ENCODE measurements around the gene GYS1. TPM values are rescaled to one million over a fixed set of nuclear protein-coding genes. Genes with fewer than 3 reads are reported as not detected.

The GYS1 gene
- total RNA-seq, 1 experiment from 2014 or later, result 20.2 TPM

DNA sequence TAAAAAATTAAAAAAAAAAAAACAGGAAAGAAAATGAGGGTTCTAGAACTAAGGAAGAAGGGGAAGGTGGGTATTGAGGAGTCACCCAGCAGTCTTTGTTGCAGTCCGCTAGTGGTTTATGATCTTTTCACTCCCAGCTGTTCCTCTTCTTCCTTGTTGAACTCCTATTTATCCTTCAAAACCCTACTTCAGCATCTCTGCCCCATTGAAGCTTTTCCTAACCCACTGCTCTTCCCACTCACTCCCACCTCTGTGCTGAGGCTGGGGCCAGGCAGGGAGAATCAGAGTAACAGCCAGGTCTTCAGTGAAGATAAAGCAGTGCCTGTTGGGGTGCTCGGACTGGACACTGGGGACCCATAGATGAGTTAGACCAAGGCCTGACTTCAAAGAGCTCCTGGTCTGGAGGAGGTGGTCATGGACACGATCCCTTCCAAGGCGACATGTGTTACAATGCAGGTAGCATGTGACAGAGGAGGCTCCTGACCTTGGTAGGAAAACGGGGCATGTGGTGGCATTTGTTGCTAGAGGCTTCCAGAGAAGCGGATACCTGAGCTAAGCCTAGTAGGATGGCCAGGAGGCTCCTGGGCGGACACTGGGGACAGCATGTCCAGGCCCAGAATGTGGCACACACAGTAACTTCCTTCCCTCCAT, 12.0 kb upstream of the GYS1 start:
- no peak for ATAC-seq
- no peak for DNase-seq (ENCODE audit: low read depth, low spot score)
- Histone ChIP-seq H3K27ac (ENCODE audit: low read length) (no peak overlapping the region), H3K4me3 (ENCODE audit: low read depth in 2 of 2, low read length in 2 of 2) (no peak overlapping the region), H3K9me3 (ENCODE audit: control insufficient read depth, insufficient read depth, low read depth, low read length) (no peaks in the 10 kb centered on the region), H3K27me3 (ENCODE audit: control insufficient read depth, insufficient read depth, low read length) (no peaks in the 10 kb centered on the region), H3K36me3 (ENCODE audit: control insufficient read depth, insufficient read depth, low read length) (peaks cover 4% of the 10 kb centered on the region), H3K4me1 (ENCODE audit: control insufficient read depth, insufficient read depth, low read length) (no peaks in the 10 kb centered on the region)
- ChIA-PET CTCF (interaction anchor here (0.5 to 0.7 kb wide), 2 partner anchors 16 to 267 kb away, joined by 3 read pairs; no protein-coding TSS in a partner anchor), POLR2A (no interaction called here)
- TF ChIP-seq, protein P1, sequence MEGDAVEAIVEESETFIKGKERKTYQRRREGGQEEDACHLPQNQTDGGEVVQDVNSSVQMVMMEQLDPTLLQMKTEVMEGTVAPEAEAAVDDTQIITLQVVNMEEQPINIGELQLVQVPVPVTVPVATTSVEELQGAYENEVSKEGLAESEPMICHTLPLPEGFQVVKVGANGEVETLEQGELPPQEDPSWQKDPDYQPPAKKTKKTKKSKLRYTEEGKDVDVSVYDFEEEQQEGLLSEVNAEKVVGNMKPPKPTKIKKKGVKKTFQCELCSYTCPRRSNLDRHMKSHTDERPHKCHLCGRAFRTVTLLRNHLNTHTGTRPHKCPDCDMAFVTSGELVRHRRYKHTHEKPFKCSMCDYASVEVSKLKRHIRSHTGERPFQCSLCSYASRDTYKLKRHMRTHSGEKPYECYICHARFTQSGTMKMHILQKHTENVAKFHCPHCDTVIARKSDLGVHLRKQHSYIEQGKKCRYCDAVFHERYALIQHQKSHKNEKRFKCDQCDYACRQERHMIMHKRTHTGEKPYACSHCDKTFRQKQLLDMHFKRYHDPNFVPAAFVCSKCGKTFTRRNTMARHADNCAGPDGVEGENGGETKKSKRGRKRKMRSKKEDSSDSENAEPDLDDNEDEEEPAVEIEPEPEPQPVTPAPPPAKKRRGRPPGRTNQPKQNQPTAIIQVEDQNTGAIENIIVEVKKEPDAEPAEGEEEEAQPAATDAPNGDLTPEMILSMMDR (IDR thresholded peaks at IDR 0.05), result no peak
- no peak for TF ChIP-seq TCF7L2 (IDR thresholded peaks at IDR 0.05; ENCODE audit: low read depth, low read length)
- no peak for TF ChIP-seq SIN3A (IDR thresholded peaks at IDR 0.05; ENCODE audit: borderline replicate concordance, insufficient read depth, low read depth, low read length)
- TF ChIP-seq POLR2AphosphoS5 (IDR thresholded peaks at IDR 0.05; ENCODE audit: low read depth, low read length), result no peak
- intact Hi-C loops (cut with micrococcal nuclease; ENCODE audit: unreplicated experiment), result no loop called here
- in situ Hi-C loops (cut with HindIII; ENCODE audit: low pct_unique_long_range_greater_than_20kb, low sequenced_read_pairs), result no loop called here
- TSS peak; percentile 70 for BruUV-seq (replicated peaks)

DNA sequence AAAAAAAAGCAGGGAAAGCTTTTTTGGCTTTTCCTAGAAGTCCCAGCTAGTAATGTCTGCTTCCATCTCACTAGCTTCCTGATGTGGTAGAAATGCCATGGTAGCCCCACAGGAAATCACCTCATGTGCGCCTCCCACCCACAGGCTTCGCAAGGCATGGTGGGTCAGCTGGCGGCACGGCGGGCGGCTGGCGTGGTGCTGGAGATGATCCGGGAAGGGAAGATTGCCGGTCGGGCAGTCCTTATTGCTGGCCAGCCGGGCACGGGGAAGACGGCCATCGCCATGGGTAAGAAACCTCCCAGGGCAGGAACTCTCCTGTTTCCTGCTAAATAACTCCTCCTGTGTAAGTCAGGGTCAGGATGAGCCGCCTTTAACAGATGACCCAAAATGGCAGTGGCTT, 11.0 kb upstream of the GYS1 start:
- Histone ChIP-seq H3K27ac (ENCODE audit: low read length) (no peak overlapping the region), H3K4me1 (ENCODE audit: control insufficient read depth, insufficient read depth, low read length) (no peaks in the 10 kb centered on the region), H3K9me3 (ENCODE audit: control insufficient read depth, insufficient read depth, low read depth, low read length) (no peaks in the 10 kb centered on the region), H3K4me3 (ENCODE audit: low read depth in 2 of 2, low read length in 2 of 2) (no peak overlapping the region), H3K27me3 (ENCODE audit: control insufficient read depth, insufficient read depth, low read length) (no peaks in the 10 kb centered on the region), H3K36me3 (ENCODE audit: control insufficient read depth, insufficient read depth, low read length) (peaks cover 4% of the 10 kb centered on the region; the same call in 1 of the 2 replicates)
- CTCF ChIA-PET, result no interaction called here
- no TSS peak for BruUV-seq (replicated peaks)
- intact Hi-C loops (cut with micrococcal nuclease; ENCODE audit: unreplicated experiment) (no loop called here), in situ Hi-C loops (cut with HindIII; ENCODE audit: low pct_unique_long_range_greater_than_20kb, low sequenced_read_pairs) (no loop called here)
- POLR2A ChIA-PET, result no interaction called here
- TF ChIP-seq, protein P1 (IDR thresholded peaks at IDR 0.05), result no peak
- TF ChIP-seq POLR2AphosphoS5 (IDR thresholded peaks at IDR 0.05; ENCODE audit: low read depth, low read length) (no peak), TCF7L2 (IDR thresholded peaks at IDR 0.05; ENCODE audit: low read depth, low read length) (no peak), SIN3A (IDR thresholded peaks at IDR 0.05; ENCODE audit: borderline replicate concordance, insufficient read depth, low read depth, low read length) (no peak)
- TF ChIP-seq, protein P2, sequence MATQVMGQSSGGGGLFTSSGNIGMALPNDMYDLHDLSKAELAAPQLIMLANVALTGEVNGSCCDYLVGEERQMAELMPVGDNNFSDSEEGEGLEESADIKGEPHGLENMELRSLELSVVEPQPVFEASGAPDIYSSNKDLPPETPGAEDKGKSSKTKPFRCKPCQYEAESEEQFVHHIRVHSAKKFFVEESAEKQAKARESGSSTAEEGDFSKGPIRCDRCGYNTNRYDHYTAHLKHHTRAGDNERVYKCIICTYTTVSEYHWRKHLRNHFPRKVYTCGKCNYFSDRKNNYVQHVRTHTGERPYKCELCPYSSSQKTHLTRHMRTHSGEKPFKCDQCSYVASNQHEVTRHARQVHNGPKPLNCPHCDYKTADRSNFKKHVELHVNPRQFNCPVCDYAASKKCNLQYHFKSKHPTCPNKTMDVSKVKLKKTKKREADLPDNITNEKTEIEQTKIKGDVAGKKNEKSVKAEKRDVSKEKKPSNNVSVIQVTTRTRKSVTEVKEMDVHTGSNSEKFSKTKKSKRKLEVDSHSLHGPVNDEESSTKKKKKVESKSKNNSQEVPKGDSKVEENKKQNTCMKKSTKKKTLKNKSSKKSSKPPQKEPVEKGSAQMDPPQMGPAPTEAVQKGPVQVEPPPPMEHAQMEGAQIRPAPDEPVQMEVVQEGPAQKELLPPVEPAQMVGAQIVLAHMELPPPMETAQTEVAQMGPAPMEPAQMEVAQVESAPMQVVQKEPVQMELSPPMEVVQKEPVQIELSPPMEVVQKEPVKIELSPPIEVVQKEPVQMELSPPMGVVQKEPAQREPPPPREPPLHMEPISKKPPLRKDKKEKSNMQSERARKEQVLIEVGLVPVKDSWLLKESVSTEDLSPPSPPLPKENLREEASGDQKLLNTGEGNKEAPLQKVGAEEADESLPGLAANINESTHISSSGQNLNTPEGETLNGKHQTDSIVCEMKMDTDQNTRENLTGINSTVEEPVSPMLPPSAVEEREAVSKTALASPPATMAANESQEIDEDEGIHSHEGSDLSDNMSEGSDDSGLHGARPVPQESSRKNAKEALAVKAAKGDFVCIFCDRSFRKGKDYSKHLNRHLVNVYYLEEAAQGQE (IDR thresholded peaks at IDR 0.05; ENCODE audit: insufficient read depth in 1 of 2, low read depth in 2 of 2, low read length in 1 of 2), result no peak
- DNase-seq (ENCODE audit: low read depth, low spot score), result no peak
- no peak for ATAC-seq

All from Panc1 (cell line).